ENCODE results near the gene HOMER2. TPM values are rescaled to one million over a fixed set of nuclear protein-coding genes. Genes with fewer than 3 reads are reported as not detected.
"Not testable (repeated sequence)": the region's sequence is repeated elsewhere in the genome, so short reads cannot be mapped to it uniquely, and the experiment has no call there.

HOMER2 gene
- total RNA-seq, 1 donor from 2014 or later: 16.4 TPM

GRCh38 chr15:82828075-82828474, 124.4 kb downstream of the HOMER2 start:
- Histone ChIP-seq H3K36me3 (peaks cover 98% of the 10 kb centered on the region), H3K4me3 (no peak overlapping the region), H3K27me3 (no peaks in the 10 kb centered on the region), H3K4me1 (peaks cover 10% of the 10 kb centered on the region), H3K27ac (no peak overlapping the region), H3K9me3 (no peaks in the 10 kb centered on the region)
- ATAC-seq (no peak), DNase-seq (no peak)
- intact Hi-C loops (cut with DNase I): no loop called here
- TF ChIP-seq CTCF (IDR thresholded peaks at IDR 0.05): no peak

- DNase-seq (no peak), ATAC-seq (no peak)
- H3K27ac ChIP-seq: no peak overlapping the region
- TF ChIP-seq CTCF (IDR thresholded peaks at IDR 0.05): no peak
- H3K27me3 ChIP-seq: no peaks in the 10 kb centered on the region
- no peaks in the 10 kb centered on the region for H3K9me3 ChIP-seq
- intact Hi-C loops (cut with DNase I): no loop called here
- H3K36me3 ChIP-seq: peaks cover 99% of the 10 kb centered on the region
- no peaks in the 10 kb centered on the region for H3K4me1 ChIP-seq
- no peak overlapping the region for H3K4me3 ChIP-seq
Observed at GRCh38 chr15:82823049-82823448, 129.5 kb downstream of the HOMER2 start.

GRCh38 chr15:82821851-82822250, 130.7 kb downstream of the HOMER2 start:
- H3K27me3 ChIP-seq; H3K27ac ChIP-seq; H3K9me3 ChIP-seq; DNase-seq; H3K4me3 ChIP-seq; H3K4me1 ChIP-seq; intact Hi-C loops (cut with DNase I); ATAC-seq: not testable (repeated sequence)
- H3K36me3 ChIP-seq: peaks cover 99% of the 10 kb centered on the region

GRCh38 chr15:82821396-82821795, 131.1 kb downstream of the HOMER2 start:
- H3K4me3 ChIP-seq; H3K4me1 ChIP-seq; H3K27ac ChIP-seq; ATAC-seq; H3K27me3 ChIP-seq; DNase-seq; H3K9me3 ChIP-seq; intact Hi-C loops (cut with DNase I): not testable (repeated sequence)
- H3K36me3 ChIP-seq: peaks cover 99% of the 10 kb centered on the region

GRCh38 chr15:82820128-82820527, 132.4 kb downstream of the HOMER2 start:
- intact Hi-C loops (cut with DNase I): no loop called here
- H3K36me3 ChIP-seq: peaks cover 99% of the 10 kb centered on the region
- H3K27ac ChIP-seq: no peak overlapping the region
- DNase-seq (no peak), ATAC-seq (no peak)
- no peaks in the 10 kb centered on the region for H3K9me3 ChIP-seq
- TF ChIP-seq CTCF (IDR thresholded peaks at IDR 0.05): no peak
- no peaks in the 10 kb centered on the region for H3K27me3 ChIP-seq
- no peak overlapping the region for H3K4me3 ChIP-seq
- H3K4me1 ChIP-seq: no peaks in the 10 kb centered on the region

GRCh38 chr15:82812994-82813393, 139.5 kb downstream of the HOMER2 start:
- Histone ChIP-seq H3K36me3 (peaks cover 45% of the 10 kb centered on the region), H3K4me1 (peaks cover 23% of the 10 kb centered on the region), H3K4me3 (no peak overlapping the region)

More at GRCh38 chr15:82812994-82813393, 139.5 kb downstream of the HOMER2 start:
- Histone ChIP-seq H3K27ac (no peak overlapping the region), H3K27me3 (no peaks in the 10 kb centered on the region), H3K9me3 (no peaks in the 10 kb centered on the region)
- TF ChIP-seq CTCF (IDR thresholded peaks at IDR 0.05): no peak
- intact Hi-C loops (cut with DNase I): no loop called here
- no peak for DNase-seq
- no peak for ATAC-seq

Data from upper lobe of right lung (tissue), 1 donor.